KMS-11 (cell line): ENCODE results near the gene DDX43.
"Not testable (repeated sequence)": the region's sequence is repeated elsewhere in the genome, so short reads cannot be mapped to it uniquely, and the experiment has no call there.

ENCODE experiments used
- H2AFZ ChIP-seq: fragments of 200-600 bp; sonication (generic); 2 replicates; pipeline ENCODE4 v1.6.1; 2016; ENCODE audit warnings: antibody characterized with exemption, mixed run types, low read depth
- H3K27ac ChIP-seq: fragments of 200-600 bp; sonication (generic); 2 replicates; pipeline ENCODE4 v1.6.1; 2016; ENCODE audit warnings: mild to moderate bottlenecking, mixed run types
- H3K27me3 ChIP-seq: fragments of 200-600 bp; sonication (generic); 2 replicates; pipeline ENCODE4 v1.6.1; 2017; ENCODE audit warnings: mild to moderate bottlenecking, low read depth, mixed run types, moderate library complexity; ENCODE audit not compliant: insufficient read depth
- H3K36me3 ChIP-seq: fragments of 200-600 bp; sonication (generic); 2 replicates; pipeline ENCODE4 v1.6.1; 2017; ENCODE audit warnings: mild to moderate bottlenecking, mixed run types; ENCODE audit not compliant: insufficient read depth
- H3K4me1 ChIP-seq: fragments of 200-600 bp; sonication (generic); 2 replicates; pipeline ENCODE4 v1.6.1; 2016; ENCODE audit warnings: mild to moderate bottlenecking, low read depth, mixed run types; ENCODE audit not compliant: poor library complexity, severe bottlenecking
- H3K4me2 ChIP-seq: fragments of 200-600 bp; sonication (generic); 2 replicates; pipeline ENCODE4 v1.7.0; 2016; ENCODE audit warnings: mild to moderate bottlenecking, mixed run types
- H3K4me3 ChIP-seq: fragments of 200-600 bp; sonication (generic); IDR thresholded peaks from 2 replicates; pipeline ENCODE4 v1.6.1; 2017; ENCODE audit warnings: low read depth, low read length, mixed read lengths; ENCODE audit not compliant: insufficient read depth
- H3K79me2 ChIP-seq: fragments of 200-600 bp; sonication (generic); 2 replicates; pipeline ENCODE4 v1.6.1; 2016; ENCODE audit warnings: low read depth, mixed run types; ENCODE audit not compliant: insufficient read depth
- H3K9ac ChIP-seq: fragments of 200-600 bp; sonication (generic); 2 replicates; pipeline ENCODE4 v1.6.1; 2016; ENCODE audit warnings: mild to moderate bottlenecking, mixed run types
- H4K20me1 ChIP-seq: fragments of 200-600 bp; sonication (generic); 2 replicates; pipeline ENCODE4 v1.6.1; 2016; ENCODE audit warnings: mild to moderate bottlenecking, mixed run types; ENCODE audit not compliant: insufficient read depth
- CTCF ChIP-seq: fragments of 200-600 bp; sonication (generic); conservative IDR thresholded peaks from 2 replicates; pipeline ENCODE4 v1.6.1; 2017; ENCODE audit warnings: low read depth, mild to moderate bottlenecking, antibody characterized with exemption, low read length, moderate library complexity, mixed read lengths

DDX43 gene

GRCh38 chr6:73452107-73452461, 57.5 kb downstream of the DDX43 start, which contains the start of gene CGAS:
TSS of gene CGAS (minus strand) at chr6:73452297. CDS start at chr6:73452181, 116 bp downstream.
- peak within 1 kb of the TSS; percentile 85 for H3K4me2 ChIP-seq
- H3K4me3 ChIP-seq: no peak within 1 kb of the TSS
- peak within 1 kb of the TSS; percentile 96 for H3K9ac ChIP-seq
- peak within 1 kb of the TSS; percentile 90 for H3K27ac ChIP-seq
- no peak for TF ChIP-seq CTCF
- H3K36me3 ChIP-seq: no peaks in the 10 kb centered on the region
- H2AFZ ChIP-seq: peak within 1 kb of the TSS; percentile 67
- peaks cover 57% of the 10 kb centered on the region for H3K4me1 ChIP-seq
- no peaks in the 10 kb centered on the region for H3K27me3 ChIP-seq
- H3K79me2 ChIP-seq: peaks cover 50% of the 10 kb centered on the region
- peaks cover 14% of the 10 kb centered on the region for H4K20me1 ChIP-seq

GRCh38 chr6:73455865-73456629, 61.4 kb downstream of the DDX43 start:
- peaks cover 52% of the 10 kb centered on the region for H3K4me1 ChIP-seq
- H4K20me1 ChIP-seq: no peaks in the 10 kb centered on the region
- H2AFZ ChIP-seq: no peak overlapping the region
- no peak overlapping the region for H3K4me3 ChIP-seq
- H3K27ac ChIP-seq: peak overlapping the region; percentile 37; the same call in 1 of the 2 replicates
- H3K27me3 ChIP-seq: no peaks in the 10 kb centered on the region
- no peak overlapping the region for H3K9ac ChIP-seq
- H3K4me2 ChIP-seq: peak overlapping the region; percentile 36; the same call in 1 of the 2 replicates
- no peak for TF ChIP-seq CTCF
- H3K36me3 ChIP-seq: no peaks in the 10 kb centered on the region
- peaks cover 10% of the 10 kb centered on the region for H3K79me2 ChIP-seq

GRCh38 chr6:73459474-73459873, 64.8 kb downstream of the DDX43 start:
- H3K36me3 ChIP-seq, H3K9ac ChIP-seq, H3K4me2 ChIP-seq, H3K4me3 ChIP-seq, H2AFZ ChIP-seq, H3K27me3 ChIP-seq, H3K27ac ChIP-seq, H4K20me1 ChIP-seq: not testable (repeated sequence)
- H3K4me1 ChIP-seq: peaks cover 59% of the 10 kb centered on the region
- H3K79me2 ChIP-seq: peaks cover 26% of the 10 kb centered on the region

- Histone ChIP-seq H3K36me3 (no peaks in the 10 kb centered on the region), H2AFZ (no peak overlapping the region), H3K27me3 (no peaks in the 10 kb centered on the region), H3K4me3 (no peak overlapping the region), H3K4me2 (no peak overlapping the region; the same call in 1 of the 2 replicates), H3K4me1 (peaks cover 58% of the 10 kb centered on the region), H4K20me1 (no peaks in the 10 kb centered on the region), H3K9ac (no peak overlapping the region), H3K79me2 (peaks cover 32% of the 10 kb centered on the region), H3K27ac (no peak overlapping the region)
- TF ChIP-seq CTCF: no peak
Observed at GRCh38 chr6:73460056-73460455, 65.4 kb downstream of the DDX43 start.
